Upper lobe of left lung (tissue), 4 donors: Measurements from ENCODE around the gene SLC1A2.

Experiments used
- EP300 ChIP-seq, 4 donors: sonication (generic); formaldehyde crosslinking; IDR thresholded peaks; one replicate each; pipeline ENCODE4 v1.5.1; 2017; ENCODE audit warnings: antibody characterized with exemption in 4 of 4, control low read depth in 2 of 4
- POLR2A ChIP-seq, 4 donors: fragments of 450-650 bp; IDR thresholded peaks; one replicate each; pipeline ENCODE4 v1.5.1; 2016 to 2017; ENCODE audit warnings: antibody characterized with exemption in 4 of 4, mild to moderate bottlenecking in 2 of 4
- POLR2AphosphoS5 ChIP-seq, 2 donors: sonication (generic); formaldehyde crosslinking; IDR thresholded peaks; one replicate each; pipeline ENCODE4 v1.5.1; 2017; ENCODE audit warnings: antibody characterized with exemption in 2 of 2
- TF ChIP-seq, protein P1 (sequence below), 6 experiments: fragments of 450-650 bp in 4 of 6; fragments of 200-600 bp in 2 of 6; sonication (generic) in 2 of 6; IDR thresholded peaks; one replicate each; pipeline ENCODE4 v1.5.1; 2016 to 2019; ENCODE audit warnings: antibody characterized with exemption in 6 of 6

DNA sequence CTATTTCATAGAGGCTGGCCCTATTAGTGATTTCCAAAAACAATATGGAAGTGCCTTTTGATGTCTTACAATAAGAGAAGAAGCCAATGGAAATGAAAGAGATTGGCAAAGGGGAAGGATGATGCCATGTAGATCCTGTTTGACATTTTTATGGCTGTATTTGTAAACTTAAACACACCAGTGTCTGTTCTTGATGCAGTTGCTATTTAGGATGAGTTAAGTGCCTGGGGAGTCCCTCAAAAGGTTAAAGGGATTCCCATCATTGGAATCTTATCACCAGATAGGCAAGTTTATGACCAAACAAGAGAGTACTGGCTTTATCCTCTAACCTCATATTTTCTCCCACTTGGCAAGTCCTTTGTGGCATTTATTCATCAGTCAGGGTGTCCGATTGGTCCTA lies 189.0 kb downstream of the SLC1A2 start:
- TF ChIP-seq POLR2AphosphoS5 (IDR thresholded peaks at IDR 0.05) (no peak), EP300 (IDR thresholded peaks at IDR 0.05) (no peak), POLR2A (IDR thresholded peaks at IDR 0.05) (no peak)
- TF ChIP-seq, protein P1, sequence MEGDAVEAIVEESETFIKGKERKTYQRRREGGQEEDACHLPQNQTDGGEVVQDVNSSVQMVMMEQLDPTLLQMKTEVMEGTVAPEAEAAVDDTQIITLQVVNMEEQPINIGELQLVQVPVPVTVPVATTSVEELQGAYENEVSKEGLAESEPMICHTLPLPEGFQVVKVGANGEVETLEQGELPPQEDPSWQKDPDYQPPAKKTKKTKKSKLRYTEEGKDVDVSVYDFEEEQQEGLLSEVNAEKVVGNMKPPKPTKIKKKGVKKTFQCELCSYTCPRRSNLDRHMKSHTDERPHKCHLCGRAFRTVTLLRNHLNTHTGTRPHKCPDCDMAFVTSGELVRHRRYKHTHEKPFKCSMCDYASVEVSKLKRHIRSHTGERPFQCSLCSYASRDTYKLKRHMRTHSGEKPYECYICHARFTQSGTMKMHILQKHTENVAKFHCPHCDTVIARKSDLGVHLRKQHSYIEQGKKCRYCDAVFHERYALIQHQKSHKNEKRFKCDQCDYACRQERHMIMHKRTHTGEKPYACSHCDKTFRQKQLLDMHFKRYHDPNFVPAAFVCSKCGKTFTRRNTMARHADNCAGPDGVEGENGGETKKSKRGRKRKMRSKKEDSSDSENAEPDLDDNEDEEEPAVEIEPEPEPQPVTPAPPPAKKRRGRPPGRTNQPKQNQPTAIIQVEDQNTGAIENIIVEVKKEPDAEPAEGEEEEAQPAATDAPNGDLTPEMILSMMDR (IDR thresholded peaks at IDR 0.05): no peak
